MM.1S (cell line): ENCODE data around the gene C3orf33.
A peak's percentile ranks its signal among the peaks of the same experiment; 100 is the strongest.

Source experiments
- DNase-seq: peaks from one replicate; pipeline ENCODE4 v3.0.0-alpha.2; 2015
- H2AFZ ChIP-seq: fragments of 300-600 bp; sonication (generic); 2 replicates; pipeline ENCODE4 v1.6.0; 2016; ENCODE audit warnings: antibody characterized with exemption, low read length
- H3F3A ChIP-seq: fragments of 300-600 bp; sonication (generic); 2 replicates; pipeline ENCODE4 v1.6.1; 2016; ENCODE audit warnings: mild to moderate bottlenecking, antibody characterized with exemption, low read length, moderate library complexity, mixed read lengths; ENCODE audit not compliant: insufficient read depth
- H3K27ac ChIP-seq: fragments of 300-600 bp; sonication (generic); 2 replicates; pipeline ENCODE4 v1.5.1; 2016; ENCODE audit warnings: mild to moderate bottlenecking, low read length
- H3K27me3 ChIP-seq: fragments of 300-600 bp; sonication (generic); replicated peaks from 2 replicates; pipeline ENCODE4 v1.6.0; 2016; ENCODE audit warnings: low read length; ENCODE audit not compliant: insufficient read depth
- H3K36me3 ChIP-seq: fragments of 300-600 bp; sonication (generic); replicated peaks from 2 replicates; pipeline ENCODE4 v1.6.1; 2016; ENCODE audit warnings: mild to moderate bottlenecking, low read length, mixed read lengths; ENCODE audit not compliant: insufficient read depth
- H3K4me1 ChIP-seq: fragments of 300-600 bp; sonication (generic); 2 replicates; pipeline ENCODE4 v1.6.1; 2016; ENCODE audit warnings: low read length, mixed read lengths
- H3K4me2 ChIP-seq: fragments of 300-600 bp; sonication (generic); 2 replicates; pipeline ENCODE4 v1.6.0; 2016; ENCODE audit warnings: low read depth, low read length
- H3K4me3 ChIP-seq: fragments of 300-600 bp; sonication (generic); 2 replicates; pipeline ENCODE4 v1.5.1; 2016; ENCODE audit warnings: low read length, mixed read lengths
- H3K79me2 ChIP-seq: fragments of 300-600 bp; sonication (generic); 2 replicates; pipeline ENCODE4 v1.6.1; 2016; ENCODE audit warnings: mixed run types, low read length, mixed read lengths
- H3K9ac ChIP-seq: fragments of 300-600 bp; sonication (generic); 2 replicates; pipeline ENCODE4 v1.6.1; 2016; ENCODE audit warnings: low read length, mixed read lengths
- H3K9me2 ChIP-seq: fragments of 300-600 bp; sonication (generic); replicated peaks from 2 replicates; pipeline ENCODE4 v1.6.1; 2016; ENCODE audit warnings: mild to moderate bottlenecking, low read length, mixed read lengths; ENCODE audit not compliant: insufficient read depth
- H3K9me3 ChIP-seq: fragments of 300-600 bp; sonication (generic); replicated peaks from 2 replicates; pipeline ENCODE4 v1.6.1; 2016; ENCODE audit warnings: mild to moderate bottlenecking, low read length, mixed read lengths; ENCODE audit not compliant: insufficient read depth
- H4K20me1 ChIP-seq: fragments of 300-600 bp; sonication (generic); 2 replicates; pipeline ENCODE4 v1.6.1; 2016; ENCODE audit warnings: mild to moderate bottlenecking, low read length, moderate library complexity, mixed read lengths; ENCODE audit not compliant: insufficient read depth
- CTCF ChIP-seq: fragments of 300-600 bp; sonication (generic); IDR thresholded peaks from 2 replicates; pipeline ENCODE4 v1.5.1; 2016; ENCODE audit warnings: antibody characterized with exemption, low read length, mixed read lengths
- EZH2 ChIP-seq: fragments of 300-600 bp; sonication (generic); optimal IDR thresholded peaks from 2 replicates; pipeline ENCODE3; 2017; ENCODE audit warnings: low read depth, mild to moderate bottlenecking, antibody characterized with exemption, low read length, mixed read lengths
- EZH2phosphoT487 ChIP-seq: fragments of 300-600 bp; sonication (generic); IDR thresholded peaks from 2 replicates; pipeline ENCODE4 v1.6.1; 2018; ENCODE audit warnings: antibody characterized with exemption, low read length

C3orf33 gene

GRCh38 chr3:155744626-155745324 is 61.3 kb downstream of the C3orf33 start, which contains the start of gene PLCH1:
Gene PLCH1 (minus strand): TSS chr3:155745071. CDS start chr3:155704224, 40,847 bp downstream.
- DNase-seq, result no peak
- Histone ChIP-seq H3K9me3 (no peaks in the 10 kb centered on the region), H3K4me1 (0 out of 2 replicates have a peak, but pooled peaks cover 3% of the 10 kb centered on the region), H3K9ac (peak within 1 kb of the TSS; percentile 31; the same call in 1 of the 2 replicates), H3K27ac (no peak within 1 kb of the TSS), H3K36me3 (no peaks in the 10 kb centered on the region), H3F3A (no peaks in the 10 kb centered on the region), H3K4me2 (peak within 1 kb of the TSS; percentile 95), H3K9me2 (no peaks in the 10 kb centered on the region), H3K79me2 (no peaks in the 10 kb centered on the region), H2AFZ (peak within 1 kb of the TSS; percentile 86), H4K20me1 (no peaks in the 10 kb centered on the region), H3K4me3 (peak within 1 kb of the TSS; percentile 79), H3K27me3 (no peaks in the 10 kb centered on the region; the same call in 1 of the 2 replicates)
- no peak for TF ChIP-seq EZH2
- no peak for TF ChIP-seq EZH2phosphoT487
- no peak for TF ChIP-seq CTCF

- peak overlapping the region; percentile 79 for H3K4me3 ChIP-seq
- no peak overlapping the region for H3K27ac ChIP-seq
- H3K36me3 ChIP-seq, result no peaks in the 10 kb centered on the region
- H4K20me1 ChIP-seq, result no peaks in the 10 kb centered on the region
- H3K27me3 ChIP-seq, result no peaks in the 10 kb centered on the region; the same call in 1 of the 2 replicates
- no peaks in the 10 kb centered on the region for H3K9me2 ChIP-seq
- H3F3A ChIP-seq, result no peaks in the 10 kb centered on the region
- no peaks in the 10 kb centered on the region for H3K9me3 ChIP-seq
- H2AFZ ChIP-seq, result peak overlapping the region; percentile 86
- H3K79me2 ChIP-seq, result no peaks in the 10 kb centered on the region
- DNase-seq, result peak; percentile 41
- no peak for TF ChIP-seq CTCF
- TF ChIP-seq EZH2phosphoT487, result no peak
- no peak for TF ChIP-seq EZH2
- 0 out of 2 replicates have a peak, but pooled peaks cover 3% of the 10 kb centered on the region for H3K4me1 ChIP-seq
- H3K9ac ChIP-seq, result peak overlapping the region; percentile 31; the same call in 1 of the 2 replicates
- peak overlapping the region; percentile 95 for H3K4me2 ChIP-seq
Measured at GRCh38 chr3:155744010-155744625, 62.0 kb downstream of the C3orf33 start.

GRCh38 chr3:155743606-155744005 is 62.5 kb downstream of the C3orf33 start:
- DNase-seq, result no peak
- Histone ChIP-seq H3K9ac (peak overlapping the region; percentile 31; the same call in 1 of the 2 replicates), H3K4me2 (peak overlapping the region; percentile 95)

More at GRCh38 chr3:155743606-155744005, 62.5 kb downstream of the C3orf33 start:
- H3K9me2 ChIP-seq, result no peaks in the 10 kb centered on the region
- no peaks in the 10 kb centered on the region for H4K20me1 ChIP-seq
- H3K4me3 ChIP-seq, result peak overlapping the region; percentile 79
- no peaks in the 10 kb centered on the region for H3K36me3 ChIP-seq
- no peaks in the 10 kb centered on the region for H3F3A ChIP-seq
- no peaks in the 10 kb centered on the region for H3K79me2 ChIP-seq
- 0 out of 2 replicates have a peak, but pooled peaks cover 3% of the 10 kb centered on the region for H3K4me1 ChIP-seq
- no peaks in the 10 kb centered on the region for H3K9me3 ChIP-seq
- no peak overlapping the region for H3K27ac ChIP-seq
- no peaks in the 10 kb centered on the region; the same call in 1 of the 2 replicates for H3K27me3 ChIP-seq
- TF ChIP-seq CTCF, result no peak
- no peak for TF ChIP-seq EZH2phosphoT487
- no peak for TF ChIP-seq EZH2
- H2AFZ ChIP-seq, result peak overlapping the region; percentile 86
